ENCODE measurements around the gene KCNJ10.

- TF ChIP-seq EP300 (IDR thresholded peaks at IDR 0.05) (no peak), POLR2A (IDR thresholded peaks at IDR 0.05) (no peak)
- TF ChIP-seq, protein P1, sequence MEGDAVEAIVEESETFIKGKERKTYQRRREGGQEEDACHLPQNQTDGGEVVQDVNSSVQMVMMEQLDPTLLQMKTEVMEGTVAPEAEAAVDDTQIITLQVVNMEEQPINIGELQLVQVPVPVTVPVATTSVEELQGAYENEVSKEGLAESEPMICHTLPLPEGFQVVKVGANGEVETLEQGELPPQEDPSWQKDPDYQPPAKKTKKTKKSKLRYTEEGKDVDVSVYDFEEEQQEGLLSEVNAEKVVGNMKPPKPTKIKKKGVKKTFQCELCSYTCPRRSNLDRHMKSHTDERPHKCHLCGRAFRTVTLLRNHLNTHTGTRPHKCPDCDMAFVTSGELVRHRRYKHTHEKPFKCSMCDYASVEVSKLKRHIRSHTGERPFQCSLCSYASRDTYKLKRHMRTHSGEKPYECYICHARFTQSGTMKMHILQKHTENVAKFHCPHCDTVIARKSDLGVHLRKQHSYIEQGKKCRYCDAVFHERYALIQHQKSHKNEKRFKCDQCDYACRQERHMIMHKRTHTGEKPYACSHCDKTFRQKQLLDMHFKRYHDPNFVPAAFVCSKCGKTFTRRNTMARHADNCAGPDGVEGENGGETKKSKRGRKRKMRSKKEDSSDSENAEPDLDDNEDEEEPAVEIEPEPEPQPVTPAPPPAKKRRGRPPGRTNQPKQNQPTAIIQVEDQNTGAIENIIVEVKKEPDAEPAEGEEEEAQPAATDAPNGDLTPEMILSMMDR (IDR thresholded peaks at IDR 0.05): peak in 4 of 5 experiments; percentile 39 to 45 (median 42)
Observed at GRCh38 chr1:160108888-160109662, 39.1 kb upstream of the KCNJ10 start.
